GM18520 (cell line): ENCODE data around the gene PALLD.

Experiments used
- ATAC-seq: cut with Tn5 transposase; IDR thresholded peaks from one replicate; pipeline ENCODE4 v1.9.1; 2021; ENCODE audit not compliant: unreplicated experiment

The PALLD gene

GRCh38 chr4:168666531-168666930 lies 169.7 kb downstream of the PALLD start:
- no peak for ATAC-seq

- no peak for ATAC-seq
Measured at GRCh38 chr4:168667376-168667775, 170.5 kb downstream of the PALLD start.

GRCh38 chr4:168667921-168668320 lies 171.1 kb downstream of the PALLD start:
- no peak for ATAC-seq

- no peak for ATAC-seq
Measured at GRCh38 chr4:168673476-168673875, 176.6 kb downstream of the PALLD start.

DNA sequence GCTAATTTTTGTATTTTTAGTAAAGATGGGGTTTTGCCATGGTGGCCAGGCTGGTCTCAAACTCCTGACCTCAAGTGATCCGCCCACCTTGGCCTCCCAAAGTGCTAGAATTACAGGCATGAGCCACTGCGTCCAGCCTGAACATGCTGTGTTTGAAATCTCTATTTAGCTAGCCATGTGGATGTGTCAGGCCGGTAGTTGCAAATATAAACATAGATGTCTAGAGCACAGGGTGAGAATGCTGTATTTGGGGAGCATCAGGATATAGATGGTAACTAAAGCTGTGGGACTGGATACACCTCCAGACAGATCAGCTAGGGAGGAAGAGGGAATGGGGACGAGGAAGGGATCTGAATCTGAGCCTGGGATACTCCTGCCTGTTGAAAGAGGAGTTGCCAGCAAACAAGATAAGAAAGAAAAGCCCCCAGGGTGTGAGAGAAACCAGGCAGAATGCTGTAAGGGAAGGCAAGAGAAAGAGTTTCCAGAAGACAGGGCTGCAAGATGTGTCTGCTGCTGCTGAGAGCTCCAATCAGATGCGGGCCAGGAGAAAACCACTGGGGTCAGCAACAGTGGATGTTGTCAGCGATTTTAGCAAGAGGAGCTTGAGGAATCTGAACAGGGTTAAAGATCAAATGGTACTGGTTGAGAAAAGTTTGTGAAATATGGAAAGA lies 177.4 kb downstream of the PALLD start:
- no peak for ATAC-seq

- no peak for ATAC-seq
Measured at GRCh38 chr4:168674866-168675265, 178.0 kb downstream of the PALLD start.

- no peak for ATAC-seq
Measured at GRCh38 chr4:168677063-168677462, 180.2 kb downstream of the PALLD start.

DNA sequence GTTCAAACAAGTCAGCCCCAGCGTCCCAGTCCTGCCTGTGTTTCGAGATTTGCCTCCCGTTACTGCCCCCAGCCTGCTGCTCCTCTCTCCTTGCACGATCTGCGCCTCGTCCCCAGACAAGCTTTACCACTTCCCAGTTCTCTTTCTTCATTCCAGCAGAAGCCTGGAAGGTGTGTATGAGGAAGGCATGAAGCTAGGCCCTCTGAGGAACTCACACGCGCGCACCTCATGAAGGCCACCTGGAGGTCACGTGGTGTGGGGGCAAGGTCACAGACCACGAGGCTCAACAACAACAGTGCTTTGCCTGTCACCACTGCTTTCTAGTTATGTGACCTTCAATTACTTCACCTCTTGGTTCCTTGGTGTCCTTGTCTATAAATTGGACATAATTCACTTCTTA lies 181.0 kb downstream of the PALLD start:
- no peak for ATAC-seq

GRCh38 chr4:168678751-168679366 lies 182.0 kb downstream of the PALLD start:
- ATAC-seq = no peak

DNA sequence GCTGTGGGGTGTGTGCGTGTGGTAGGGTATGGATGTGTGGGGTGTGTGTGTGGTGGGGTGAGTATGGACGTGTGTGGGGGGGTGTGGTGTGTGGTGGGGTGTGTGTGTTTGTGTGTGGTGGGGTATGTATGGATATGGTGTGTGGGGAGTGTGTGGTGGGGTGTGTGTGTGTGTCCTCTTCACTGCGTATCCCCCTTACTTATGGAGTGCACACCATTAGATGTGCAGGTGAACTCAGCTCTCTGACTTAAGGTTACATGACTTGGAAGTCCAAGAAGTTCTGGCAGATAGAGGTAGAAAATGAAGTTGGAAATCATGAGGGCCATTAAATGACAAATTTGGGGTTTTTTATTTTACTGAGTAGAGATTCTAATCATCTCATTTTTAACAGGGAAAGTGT lies 182.5 kb downstream of the PALLD start:
- no peak for ATAC-seq

DNA sequence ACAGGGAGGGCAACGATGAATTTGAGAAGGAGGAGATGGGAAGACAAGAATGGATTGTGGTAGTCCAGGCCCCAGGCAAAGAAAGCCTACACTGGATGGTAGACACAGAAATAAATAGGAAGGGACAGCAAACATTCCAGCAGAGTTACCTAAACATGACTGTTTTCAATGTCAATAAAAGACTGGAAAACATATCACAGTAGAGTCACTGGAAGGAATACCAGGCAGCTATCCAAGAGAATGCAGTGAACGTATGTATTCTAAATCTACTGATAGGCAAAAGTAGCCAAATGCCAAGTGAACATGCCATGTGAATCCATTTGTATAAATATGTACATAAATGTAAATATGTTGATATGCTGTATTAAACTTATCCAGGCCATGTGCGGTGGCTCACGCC lies 183.0 kb downstream of the PALLD start:
- no peak for ATAC-seq

GRCh38 chr4:168682898-168683500 lies 186.1 kb downstream of the PALLD start:
- ATAC-seq = no peak

GRCh38 chr4:168683595-168683994 lies 186.7 kb downstream of the PALLD start:
- ATAC-seq = no peak

- ATAC-seq = peak; percentile 87
Measured at GRCh38 chr4:168685136-168685809, 188.4 kb downstream of the PALLD start.

- ATAC-seq = no peak
Measured at GRCh38 chr4:168688584-168688983, 191.7 kb downstream of the PALLD start.

DNA sequence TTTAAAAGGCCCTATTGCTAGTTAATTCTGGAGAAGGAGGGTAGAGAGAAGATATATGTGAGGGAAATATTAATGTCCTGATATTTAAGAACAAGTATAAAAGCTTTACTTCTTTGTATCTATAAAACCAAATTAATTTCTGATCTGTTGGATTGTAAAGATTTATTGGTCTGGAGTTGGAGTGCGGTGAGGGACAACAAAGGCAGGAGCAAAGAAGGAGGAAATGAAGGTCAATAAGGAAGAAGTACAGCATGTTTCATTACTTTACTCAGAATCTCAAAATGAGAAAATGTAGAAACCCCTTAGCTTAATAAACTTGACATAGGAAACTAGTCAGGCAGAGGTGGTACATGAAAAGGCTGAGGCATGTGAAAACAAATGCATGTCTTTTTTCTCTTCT lies 192.9 kb downstream of the PALLD start:
- ATAC-seq = no peak

DNA sequence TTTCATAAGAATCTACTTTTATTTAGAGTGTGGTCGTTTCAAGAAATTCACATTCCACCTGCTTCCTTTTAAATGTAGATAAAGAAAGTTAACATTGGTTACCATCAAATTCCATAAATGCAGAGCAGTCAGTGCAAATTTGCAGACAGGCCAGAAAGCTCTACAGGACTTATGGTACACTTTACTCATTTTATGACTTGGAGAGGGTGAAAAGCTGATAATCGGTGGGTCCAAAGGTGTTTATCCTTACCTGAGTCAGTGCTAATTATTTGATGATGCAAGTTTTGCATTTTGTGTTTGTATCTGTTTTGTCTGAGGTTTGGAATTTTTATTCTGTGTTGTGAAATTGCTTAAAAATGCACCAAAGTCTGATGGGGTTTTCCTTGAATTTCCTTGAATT lies 193.3 kb downstream of the PALLD start:
- no peak for ATAC-seq

GRCh38 chr4:168691631-168692369 lies 194.9 kb downstream of the PALLD start:
- ATAC-seq = no peak

DNA sequence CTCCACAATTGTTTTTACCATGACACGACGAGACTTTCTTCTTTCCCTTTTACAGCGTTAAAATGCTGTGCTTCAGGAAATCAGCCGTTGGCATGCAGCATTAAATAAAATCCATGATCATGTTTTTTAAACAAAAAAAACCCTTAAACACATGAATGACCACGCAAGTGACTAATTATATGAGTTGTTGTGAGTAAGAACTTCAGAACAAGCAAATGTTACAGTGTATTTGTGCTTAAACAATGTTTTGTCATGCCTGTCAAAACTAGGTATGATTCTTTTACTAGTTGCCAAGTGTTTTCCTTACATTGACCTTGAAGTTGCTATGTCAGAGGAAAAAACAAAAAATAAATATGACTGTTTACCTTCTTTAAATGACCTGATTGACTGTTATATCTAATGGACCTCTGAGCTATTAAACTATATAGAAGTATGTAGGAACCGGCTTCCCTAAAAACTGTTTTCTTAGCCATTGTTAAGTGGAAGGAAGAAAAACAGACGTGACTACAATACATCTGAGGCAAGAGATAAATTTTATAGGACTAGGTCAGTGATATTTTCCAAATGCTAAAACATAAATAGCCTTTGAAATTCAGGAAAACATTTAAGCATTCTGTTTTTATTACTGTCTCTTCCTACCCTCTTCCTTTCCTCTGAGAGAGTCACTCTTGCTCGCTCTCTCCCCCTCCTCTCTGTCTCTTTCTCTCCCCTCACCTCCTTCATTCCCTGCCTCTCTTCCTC lies 197.1 kb downstream of the PALLD start:
- ATAC-seq = no peak

GRCh38 chr4:168694667-168695066 lies 197.8 kb downstream of the PALLD start:
- ATAC-seq = no peak

- ATAC-seq = no peak
Measured at GRCh38 chr4:168695288-168695687, 198.4 kb downstream of the PALLD start.
